Lower leg skin (tissue), 3 donors: Measurements from ENCODE around the gene ARHGEF39.

Source experiments
- CTCF ChIP-seq, 3 donors: fragments of 450-650 bp; IDR thresholded peaks; one replicate each; pipeline ENCODE4 v1.5.1; 2016; ENCODE audit warnings: antibody characterized with exemption in 3 of 3, mild to moderate bottlenecking in 3 of 3, moderate library complexity in 2 of 3
- POLR2A ChIP-seq, 2 donors: fragments of 450-650 bp; IDR thresholded peaks; one replicate each; pipeline ENCODE4 v1.6.1; 2016 to 2017; ENCODE audit warnings: antibody characterized with exemption in 2 of 2, mild to moderate bottlenecking in 1 of 2, moderate library complexity in 1 of 2

DNA sequence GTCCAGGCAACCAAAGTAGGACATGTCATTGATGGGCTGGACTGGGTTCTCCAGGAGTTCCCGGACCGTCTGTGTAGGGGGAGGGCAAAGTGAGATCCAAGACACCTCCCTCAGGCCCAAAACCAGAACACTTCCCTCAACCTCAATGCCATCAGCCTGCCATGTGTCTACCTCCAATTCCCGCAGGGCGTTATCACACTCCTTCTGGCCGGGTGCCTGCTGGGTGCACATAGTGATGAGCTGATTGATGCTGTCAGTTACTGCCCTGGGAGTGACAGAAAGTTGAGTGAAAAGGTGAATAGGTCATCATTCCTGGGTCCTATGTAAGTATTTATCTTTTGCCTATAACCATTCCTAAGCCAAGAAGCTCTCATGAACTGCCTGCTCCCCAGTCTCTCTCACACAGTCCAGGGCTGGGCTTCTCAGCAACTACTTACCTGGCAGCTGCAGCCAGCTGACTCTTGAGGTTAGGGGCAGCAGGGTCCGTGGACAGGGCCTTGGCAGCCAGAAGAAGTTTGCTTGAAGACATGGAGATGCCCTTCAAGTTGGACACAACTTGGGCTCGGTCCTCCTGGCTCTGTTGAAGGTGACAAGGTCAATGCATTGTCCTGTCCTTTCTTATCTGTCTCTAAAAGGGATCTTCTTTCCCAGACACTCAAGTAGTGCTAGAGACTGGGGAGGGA lies 46.0 kb upstream of the ARHGEF39 start:
- TF ChIP-seq POLR2A (IDR thresholded peaks at IDR 0.05) (no peak), CTCF (IDR thresholded peaks at IDR 0.05) (no peak)
